Measurements from ENCODE around the gene TUBB.
A peak's percentile ranks its signal among the peaks of the same experiment; 100 is the strongest.
"Not testable (repeated sequence)": the region's sequence is repeated elsewhere in the genome, so short reads cannot be mapped to it uniquely, and the experiment has no call there.

TUBB gene

GRCh38 chr6:30763155-30763617 lies 43.0 kb downstream of the TUBB start:
- no peak for DNase-seq

GRCh38 chr6:30763618-30764489 lies 43.7 kb downstream of the TUBB start:
- no peak for DNase-seq

- DNase-seq = not testable (repeated sequence)
Measured at GRCh38 chr6:30764490-30765043, 44.4 kb downstream of the TUBB start.

GRCh38 chr6:30765495-30765894 lies 45.3 kb downstream of the TUBB start:
- not testable (repeated sequence) for DNase-seq

GRCh38 chr6:30766461-30767157 lies 46.5 kb downstream of the TUBB start:
- no peak for DNase-seq

- peak; percentile 66 for DNase-seq
Measured at GRCh38 chr6:30767158-30767943, 47.2 kb downstream of the TUBB start.

GRCh38 chr6:30767944-30768301 lies 47.8 kb downstream of the TUBB start:
- no peak for DNase-seq

GRCh38 chr6:30768634-30769087 lies 48.5 kb downstream of the TUBB start:
- DNase-seq = no peak

- DNase-seq = peak; percentile 87
Measured at GRCh38 chr6:30769088-30769852, 49.1 kb downstream of the TUBB start.

- peak; percentile 63 for DNase-seq
Measured at GRCh38 chr6:30769853-30770524, 49.8 kb downstream of the TUBB start.

- no peak for DNase-seq
Measured at GRCh38 chr6:30770592-30770991, 50.4 kb downstream of the TUBB start.

GRCh38 chr6:30774701-30775100 lies 54.5 kb downstream of the TUBB start:
- no peak for DNase-seq

Measured in activated CD4-positive, alpha-beta T cell treated with anti-CD3 and anti-CD28 coated beads, Interleukin-10, Interleukin-2, amounts not matched to agents 100 ng/mL and 50 ng/mL, durations not matched to agents 16 hours and 8 hours (primary cell).